HG03103 (cell line): ENCODE results near the gene TMEM119.
"Not testable (repeated sequence)": the region's sequence is repeated elsewhere in the genome, so short reads cannot be mapped to it uniquely, and the experiment has no call there.

Experiments used
- ATAC-seq: cut with Tn5 transposase; IDR thresholded peaks from one replicate; pipeline ENCODE4 v1.9.1; 2021; ENCODE audit warnings: low read depth; ENCODE audit not compliant: unreplicated experiment

TMEM119 gene

GRCh38 chr12:108589028-108589839 is 8.7 kb downstream of the TMEM119 start:
- ATAC-seq = no peak

- ATAC-seq = no peak
Measured at GRCh38 chr12:108587826-108588225, 10.1 kb downstream of the TMEM119 start.

DNA sequence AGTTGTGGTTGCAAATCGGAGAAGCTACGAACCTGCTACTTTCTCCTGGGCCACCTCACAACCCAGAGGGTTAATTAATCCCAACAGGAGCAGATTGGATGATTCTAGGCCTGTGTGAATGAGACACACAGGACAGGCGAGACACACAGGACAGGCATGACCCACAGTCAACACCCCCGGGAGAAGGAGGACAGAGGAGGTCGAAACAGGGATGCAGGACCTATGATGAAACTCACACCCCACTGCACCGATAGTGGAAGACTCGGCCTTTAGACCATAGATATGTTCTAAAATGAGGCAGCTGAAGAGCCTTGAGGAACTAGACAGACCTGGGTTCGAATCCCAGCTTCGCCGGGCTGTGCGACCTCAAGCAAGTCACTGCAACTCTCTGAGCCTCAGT is 11.6 kb downstream of the TMEM119 start:
- ATAC-seq = no peak

DNA sequence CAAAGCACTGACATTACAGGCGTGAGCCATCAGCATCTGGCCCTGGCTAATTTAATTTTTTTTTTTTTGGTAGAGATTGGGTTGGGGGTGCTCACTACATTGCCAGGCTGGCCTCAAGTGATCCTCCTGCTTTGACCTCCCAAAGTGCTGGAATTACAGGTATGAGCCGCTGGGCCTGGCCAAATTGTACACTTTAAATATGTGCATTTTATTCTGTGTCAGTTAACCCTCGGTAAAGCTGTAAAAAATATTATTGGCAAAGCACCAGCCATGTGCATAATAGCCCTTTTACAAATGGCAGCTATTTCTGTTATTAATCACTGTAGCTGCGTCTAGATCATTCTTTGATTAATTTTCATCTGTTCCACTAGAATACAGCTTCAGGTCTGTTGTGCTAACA is 12.0 kb downstream of the TMEM119 start:
- ATAC-seq = no peak

DNA sequence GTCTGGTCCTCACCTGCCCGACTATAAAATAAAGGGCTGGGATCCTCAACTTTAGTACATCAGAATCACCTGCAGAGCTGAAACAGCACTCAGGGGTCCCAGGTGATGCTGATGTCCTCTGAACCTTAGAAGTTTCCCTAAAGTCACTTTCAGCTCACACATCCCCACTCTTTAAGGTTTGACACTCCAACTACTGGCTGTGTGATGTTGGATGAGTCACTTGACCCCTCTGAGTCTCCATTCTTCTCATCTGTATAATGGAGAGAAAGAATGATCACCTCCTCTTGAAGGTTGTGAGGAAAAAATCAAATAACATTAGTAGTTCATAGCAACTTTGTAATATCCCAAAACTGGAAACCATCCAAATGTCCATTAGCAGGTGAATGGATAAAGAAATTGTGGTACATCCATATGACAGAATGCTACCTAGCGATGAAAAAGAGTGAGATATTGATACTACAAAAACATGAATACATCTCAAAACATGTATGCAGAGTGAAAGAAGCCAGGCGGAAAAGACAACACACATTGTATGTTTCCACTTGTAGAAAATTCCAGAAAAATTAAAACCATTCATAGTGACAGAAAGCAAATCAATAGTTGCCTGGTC is 13.3 kb downstream of the TMEM119 start:
- no peak for ATAC-seq

- ATAC-seq = no peak
Measured at GRCh38 chr12:108583991-108584390, 13.9 kb downstream of the TMEM119 start.

DNA sequence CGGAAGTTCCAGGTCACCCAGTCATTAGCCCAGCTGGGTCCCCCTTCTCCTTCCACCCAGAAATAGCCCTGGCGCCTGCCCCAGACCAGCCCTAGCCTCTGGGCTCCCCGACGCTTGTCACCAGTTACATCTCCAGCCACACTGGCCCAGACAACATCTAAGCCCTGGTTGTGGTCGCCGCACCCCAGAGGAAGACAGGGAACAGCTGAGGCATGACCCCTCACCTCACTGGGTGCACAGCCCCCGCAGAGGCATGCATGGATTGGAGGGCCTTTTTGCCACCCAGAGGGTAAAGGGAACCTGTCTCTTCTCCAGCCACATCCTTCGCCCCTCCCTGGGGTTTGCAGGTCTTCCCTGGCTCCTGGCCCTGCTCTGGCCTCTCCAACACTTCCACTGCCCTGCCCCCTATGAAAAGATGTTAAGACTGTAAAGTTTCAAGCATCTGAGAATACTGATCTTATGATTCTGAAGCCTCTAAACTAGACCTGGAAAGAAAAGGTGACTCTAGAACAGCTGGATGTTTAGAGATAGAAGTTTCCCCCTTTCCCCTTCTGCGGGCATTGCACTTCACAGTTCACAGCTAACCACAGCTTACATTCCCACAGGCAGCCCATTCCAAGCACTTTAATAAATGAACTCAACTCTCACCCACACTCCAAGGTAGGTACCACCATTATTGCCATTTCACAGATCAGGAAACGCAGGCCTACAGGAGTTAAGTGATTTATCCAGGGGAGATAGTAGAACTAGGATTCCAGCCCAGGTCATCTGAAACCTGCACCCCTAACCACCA is 14.7 kb downstream of the TMEM119 start:
- no peak for ATAC-seq

GRCh38 chr12:108582509-108582908 is 15.4 kb downstream of the TMEM119 start:
- no peak for ATAC-seq

GRCh38 chr12:108581311-108582227 is 16.3 kb downstream of the TMEM119 start:
- ATAC-seq = no peak

- no peak for ATAC-seq
Measured at GRCh38 chr12:108580531-108580930, 17.4 kb downstream of the TMEM119 start.

GRCh38 chr12:108578813-108579212 is 19.1 kb downstream of the TMEM119 start:
- ATAC-seq = no peak

- ATAC-seq = no peak
Measured at GRCh38 chr12:108578264-108578663, 19.6 kb downstream of the TMEM119 start.

GRCh38 chr12:108577458-108577857 is 20.4 kb downstream of the TMEM119 start:
- ATAC-seq = no peak

- no peak for ATAC-seq
Measured at GRCh38 chr12:108576660-108577234, 21.1 kb downstream of the TMEM119 start.

DNA sequence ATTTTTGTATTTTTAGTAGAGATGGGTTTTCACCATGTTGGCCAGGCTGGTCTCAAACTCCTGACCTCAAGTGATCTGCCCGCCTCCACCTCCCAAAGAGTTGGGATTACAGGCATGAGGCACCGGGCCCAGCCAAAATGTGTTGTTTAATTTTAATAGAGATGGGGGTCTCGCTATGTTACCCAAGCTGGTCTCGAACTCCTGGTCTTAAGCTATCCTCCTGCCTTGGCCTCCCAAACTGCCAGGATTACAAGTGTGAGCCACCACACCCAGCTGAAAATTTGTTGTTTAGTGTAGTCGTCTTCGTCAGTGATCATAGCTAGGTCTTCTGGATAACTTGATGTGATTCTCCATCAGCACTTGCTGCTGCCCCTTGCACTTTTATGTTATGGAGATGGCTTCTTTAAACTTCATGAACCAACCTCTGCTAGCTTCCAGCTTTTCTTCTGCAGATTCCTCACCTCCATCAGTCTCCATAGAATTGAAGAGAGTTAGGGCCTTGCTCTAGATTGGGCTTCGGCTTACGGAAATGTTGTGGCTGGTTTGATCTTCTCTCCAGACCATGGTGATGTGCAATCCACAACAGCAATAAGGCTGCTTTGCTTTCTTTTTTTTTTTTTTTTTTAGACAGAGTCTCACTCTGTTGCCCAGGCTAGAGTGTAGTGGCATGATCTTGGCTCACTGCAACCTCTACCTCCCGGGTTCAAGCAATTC is 22.5 kb downstream of the TMEM119 start:
- ATAC-seq = no peak

GRCh38 chr12:108574276-108574675 is 23.6 kb downstream of the TMEM119 start:
- not testable (repeated sequence) for ATAC-seq

GRCh38 chr12:108573317-108573716 is 24.6 kb downstream of the TMEM119 start:
- no peak for ATAC-seq

DNA sequence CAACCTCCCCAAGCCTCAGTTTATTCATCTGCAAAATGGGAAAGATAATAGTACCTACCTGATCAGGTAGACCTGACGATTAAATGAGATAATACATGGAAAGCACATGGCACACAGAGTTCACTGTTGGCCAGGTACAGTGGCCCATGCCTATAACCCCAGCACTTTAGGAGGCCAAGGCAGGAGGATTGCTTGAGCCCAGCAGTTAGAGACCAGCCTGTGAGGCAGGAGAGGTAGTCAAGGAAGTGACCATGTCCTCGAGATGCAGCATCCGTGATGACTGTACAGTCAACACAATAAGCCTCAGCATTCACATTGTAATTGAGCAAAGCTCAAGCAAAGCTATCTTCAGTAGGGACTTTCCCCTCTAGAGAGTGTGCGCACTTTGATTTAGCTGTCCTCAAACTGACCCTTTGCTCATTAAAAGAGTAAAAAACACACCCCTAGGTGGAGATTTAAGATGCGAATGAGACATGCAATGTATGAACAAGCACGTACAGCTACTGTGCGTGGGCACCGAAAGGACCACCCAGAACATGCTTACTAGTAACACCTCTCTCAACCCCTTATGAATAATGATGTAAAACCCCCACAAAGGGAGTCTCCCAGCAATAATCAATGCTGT is 25.6 kb downstream of the TMEM119 start:
- no peak for ATAC-seq

GRCh38 chr12:108571609-108572165 is 26.2 kb downstream of the TMEM119 start:
- ATAC-seq = no peak
